ENCODE results near the gene CAMK1D.
"Not testable (repeated sequence)": the region's sequence is repeated elsewhere in the genome, so short reads cannot be mapped to it uniquely, and the experiment has no call there.

GRCh38 chr10:12301036-12301435 is 48.3 kb upstream of the CAMK1D start:
- TF ChIP-seq, protein P1, sequence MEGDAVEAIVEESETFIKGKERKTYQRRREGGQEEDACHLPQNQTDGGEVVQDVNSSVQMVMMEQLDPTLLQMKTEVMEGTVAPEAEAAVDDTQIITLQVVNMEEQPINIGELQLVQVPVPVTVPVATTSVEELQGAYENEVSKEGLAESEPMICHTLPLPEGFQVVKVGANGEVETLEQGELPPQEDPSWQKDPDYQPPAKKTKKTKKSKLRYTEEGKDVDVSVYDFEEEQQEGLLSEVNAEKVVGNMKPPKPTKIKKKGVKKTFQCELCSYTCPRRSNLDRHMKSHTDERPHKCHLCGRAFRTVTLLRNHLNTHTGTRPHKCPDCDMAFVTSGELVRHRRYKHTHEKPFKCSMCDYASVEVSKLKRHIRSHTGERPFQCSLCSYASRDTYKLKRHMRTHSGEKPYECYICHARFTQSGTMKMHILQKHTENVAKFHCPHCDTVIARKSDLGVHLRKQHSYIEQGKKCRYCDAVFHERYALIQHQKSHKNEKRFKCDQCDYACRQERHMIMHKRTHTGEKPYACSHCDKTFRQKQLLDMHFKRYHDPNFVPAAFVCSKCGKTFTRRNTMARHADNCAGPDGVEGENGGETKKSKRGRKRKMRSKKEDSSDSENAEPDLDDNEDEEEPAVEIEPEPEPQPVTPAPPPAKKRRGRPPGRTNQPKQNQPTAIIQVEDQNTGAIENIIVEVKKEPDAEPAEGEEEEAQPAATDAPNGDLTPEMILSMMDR (conservative IDR thresholded peaks at IDR 0.05; ENCODE audit: low read depth in 2 of 2) = not testable (repeated sequence)
- not testable (repeated sequence) for TF ChIP-seq REST (IDR thresholded peaks at IDR 0.05; ENCODE audit: unreplicated experiment); POLR2AphosphoS5 (IDR thresholded peaks at IDR 0.05; ENCODE audit: low read depth)
